HG02759 (cell line): ENCODE measurements around the gene ERC1.
"Not testable (repeated sequence)": the region's sequence is repeated elsewhere in the genome, so short reads cannot be mapped to it uniquely, and the experiment has no call there.

Experiments used
- ATAC-seq: cut with Tn5 transposase; IDR thresholded peaks from one replicate; pipeline ENCODE4 v1.9.1; 2021; ENCODE audit warnings: mild to moderate bottlenecking, moderate library complexity; ENCODE audit not compliant: unreplicated experiment

ERC1 gene

DNA sequence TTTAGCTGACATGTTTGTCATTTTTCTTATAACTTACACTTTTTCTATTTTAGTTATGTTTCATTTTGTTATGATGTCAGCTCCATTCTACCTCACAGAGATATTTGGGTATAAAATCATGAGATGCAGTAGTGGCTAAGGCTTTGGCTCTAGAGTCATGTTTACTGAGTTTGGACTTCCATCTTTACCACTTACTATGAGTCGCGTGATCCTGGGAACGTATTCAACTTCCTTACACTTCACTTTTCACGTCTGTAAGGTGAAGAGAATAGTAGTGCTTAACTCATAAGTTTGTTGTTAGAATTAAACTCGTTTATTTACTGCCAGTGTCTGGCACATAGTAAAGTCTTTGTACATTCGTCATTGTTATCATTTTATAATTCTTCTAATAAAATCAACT lies 126.3 kb downstream of the ERC1 start:
- ATAC-seq = no peak

DNA sequence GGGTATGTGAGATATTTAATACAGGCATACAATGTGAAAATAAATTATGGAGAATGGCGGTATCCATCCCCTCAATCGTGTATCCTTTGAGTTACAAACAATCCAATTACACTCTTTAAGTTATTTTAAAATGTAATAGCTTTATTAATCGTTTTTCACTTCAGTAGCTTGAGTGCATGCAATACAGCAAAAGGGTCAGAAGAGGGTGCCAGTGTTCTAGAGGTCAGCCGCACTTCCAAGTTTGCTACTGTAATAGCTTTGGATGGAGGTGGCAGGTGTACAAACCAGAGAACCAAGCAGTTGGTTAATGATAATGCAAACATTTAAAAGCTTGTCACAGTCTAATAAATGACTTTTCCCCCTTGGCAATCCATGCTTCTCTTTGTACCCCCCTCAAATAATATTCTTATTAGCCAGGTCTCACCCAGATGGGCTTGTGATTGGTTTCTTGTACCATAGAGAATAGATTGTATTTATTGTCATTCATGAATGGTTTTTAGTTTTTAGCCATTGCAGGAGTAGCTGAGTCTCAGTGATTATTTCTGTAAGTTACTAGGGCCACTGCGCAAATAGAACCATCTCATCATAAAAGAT lies 127.0 kb downstream of the ERC1 start:
- ATAC-seq = no peak

GRCh38 chr12:1122786-1123185 lies 131.8 kb downstream of the ERC1 start:
- no peak for ATAC-seq

DNA sequence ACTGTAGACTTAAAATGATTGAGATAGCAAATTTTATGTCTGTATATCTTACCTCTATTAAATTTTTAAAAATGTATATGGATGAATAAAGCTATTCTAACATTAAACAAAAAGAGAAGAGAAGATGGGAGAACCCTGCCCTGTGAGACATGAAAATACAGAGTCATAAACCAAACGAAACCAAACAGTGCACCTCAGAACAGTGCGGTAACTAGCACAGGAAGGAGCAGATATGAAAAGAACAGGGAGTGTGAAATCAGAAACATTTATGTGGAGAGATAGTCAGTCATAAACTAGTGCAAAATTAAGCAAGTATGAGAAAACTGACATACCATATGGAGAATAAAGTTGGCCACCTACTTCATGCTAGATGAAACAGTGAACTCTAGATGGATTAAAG lies 135.1 kb downstream of the ERC1 start:
- no peak for ATAC-seq

DNA sequence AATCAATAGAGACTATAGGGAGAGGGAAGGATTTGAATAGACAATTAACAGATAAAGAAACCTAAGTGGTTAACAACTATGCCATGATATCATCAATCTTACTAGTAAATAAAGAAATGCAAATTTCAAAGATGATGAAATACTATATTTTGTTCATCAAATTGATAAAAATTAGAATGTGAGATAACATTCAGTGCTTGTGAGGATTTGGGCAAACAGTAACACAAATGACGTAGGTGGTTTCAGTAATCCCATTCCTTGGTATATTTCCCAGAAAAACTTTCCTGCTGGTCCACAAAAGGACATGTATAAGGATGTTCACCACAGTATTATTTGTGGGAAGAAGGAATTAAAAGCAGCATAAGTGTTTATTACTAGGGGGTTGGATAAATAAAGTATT lies 136.0 kb downstream of the ERC1 start:
- ATAC-seq = no peak

- no peak for ATAC-seq
These were observed 139.1 kb downstream of the ERC1 start for GRCh38 chr12:1130164-1130563.

DNA sequence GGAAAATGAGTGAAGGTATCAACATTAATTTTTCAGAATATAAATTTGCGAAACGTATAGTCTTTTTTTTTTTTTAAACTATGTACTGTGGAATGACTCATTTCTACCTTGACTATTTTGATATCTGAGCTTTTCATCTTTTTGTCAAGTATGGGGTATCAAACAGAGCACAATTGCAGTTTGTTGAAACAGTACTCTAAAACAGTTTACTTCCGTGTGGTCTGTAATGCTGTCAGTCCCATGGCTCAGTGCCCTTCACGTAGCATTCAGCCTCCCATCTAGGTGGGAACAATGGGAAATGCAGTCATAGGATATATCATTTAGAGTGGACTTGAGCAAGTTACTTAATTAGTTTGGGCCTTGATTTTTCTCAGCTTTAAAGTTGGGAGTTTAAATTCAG lies 139.5 kb downstream of the ERC1 start:
- ATAC-seq = no peak

GRCh38 chr12:1131811-1132224 lies 140.8 kb downstream of the ERC1 start:
- no peak for ATAC-seq

GRCh38 chr12:1132311-1132710 lies 141.3 kb downstream of the ERC1 start:
- ATAC-seq = no peak

DNA sequence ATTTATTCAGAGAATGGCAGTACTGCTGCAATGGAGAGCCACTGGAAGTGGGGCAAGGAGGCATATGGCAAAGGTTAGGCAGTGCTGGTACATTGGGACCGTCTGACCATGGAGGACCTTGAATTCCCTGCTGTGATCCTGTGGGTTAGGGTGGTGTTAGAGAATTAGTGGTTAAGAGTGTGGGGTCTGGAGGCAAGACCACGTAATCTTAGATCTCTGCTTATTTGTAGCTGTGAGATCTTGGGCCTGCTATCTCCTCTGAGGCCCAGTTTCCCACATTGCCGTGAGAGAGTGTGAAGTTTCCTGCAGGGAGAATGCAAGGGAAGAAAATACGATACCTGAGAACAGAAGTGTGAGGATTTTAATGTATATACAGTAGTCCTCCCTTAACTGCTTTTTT lies 147.7 kb downstream of the ERC1 start:
- no peak for ATAC-seq

- not testable (repeated sequence) for ATAC-seq
These were observed 155.7 kb downstream of the ERC1 start for GRCh38 chr12:1146758-1147157.

- no peak for ATAC-seq
These were observed 156.8 kb downstream of the ERC1 start for GRCh38 chr12:1147821-1148220.

DNA sequence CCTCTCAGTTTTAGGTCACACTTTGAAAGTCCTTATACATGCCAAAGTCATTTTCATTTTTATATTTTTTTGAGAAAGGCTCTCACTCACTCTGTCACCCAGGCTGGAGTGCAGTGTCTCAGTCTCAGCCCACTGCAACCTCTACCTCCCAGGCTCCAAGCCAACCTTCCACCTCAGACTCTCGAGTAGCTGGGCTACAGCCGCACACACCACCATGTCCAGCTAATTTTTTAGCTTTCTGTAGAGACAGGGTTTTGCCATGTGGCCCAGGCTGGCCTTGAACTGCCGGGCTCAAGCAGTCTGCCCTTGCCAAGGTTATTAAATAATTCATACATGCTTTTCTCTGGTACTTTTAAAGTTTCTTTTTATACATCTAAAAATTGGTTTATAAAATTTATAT lies 166.0 kb downstream of the ERC1 start:
- no peak for ATAC-seq

GRCh38 chr12:1161197-1161596 lies 170.2 kb downstream of the ERC1 start:
- no peak for ATAC-seq

DNA sequence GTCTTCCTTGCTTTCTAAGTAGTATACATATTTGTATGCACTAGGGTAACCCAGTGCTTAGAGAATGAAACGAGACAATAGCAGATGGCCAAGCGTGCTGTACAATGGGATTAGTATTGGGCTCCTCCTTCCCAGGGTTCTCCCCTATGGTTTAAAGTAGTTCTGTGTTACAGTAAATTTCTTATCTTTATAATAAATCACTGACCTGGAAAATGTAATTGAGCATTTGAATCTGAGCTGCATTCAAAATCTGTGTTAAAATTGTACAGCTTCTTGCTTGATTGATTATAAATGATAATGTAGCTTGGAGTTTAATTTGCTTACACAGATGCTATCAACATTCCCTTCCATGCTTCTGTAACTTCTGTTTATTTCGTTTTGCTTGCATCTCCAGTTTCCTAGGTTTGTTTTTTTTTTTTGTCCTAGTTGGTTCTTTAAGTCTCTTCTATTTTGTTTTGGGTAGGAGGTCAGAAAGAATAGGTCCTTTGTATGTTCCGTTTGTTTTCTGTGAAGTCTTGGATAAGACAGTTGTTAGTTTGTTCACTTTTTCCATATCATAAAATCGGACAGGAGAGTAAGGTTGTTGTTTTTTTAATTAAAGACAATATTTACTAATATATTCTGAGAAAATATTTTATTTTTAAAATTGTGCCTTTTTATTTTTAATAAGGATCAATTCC lies 171.2 kb downstream of the ERC1 start:
- ATAC-seq = no peak

- no peak for ATAC-seq
These were observed 176.8 kb downstream of the ERC1 start for GRCh38 chr12:1167784-1168183.

DNA sequence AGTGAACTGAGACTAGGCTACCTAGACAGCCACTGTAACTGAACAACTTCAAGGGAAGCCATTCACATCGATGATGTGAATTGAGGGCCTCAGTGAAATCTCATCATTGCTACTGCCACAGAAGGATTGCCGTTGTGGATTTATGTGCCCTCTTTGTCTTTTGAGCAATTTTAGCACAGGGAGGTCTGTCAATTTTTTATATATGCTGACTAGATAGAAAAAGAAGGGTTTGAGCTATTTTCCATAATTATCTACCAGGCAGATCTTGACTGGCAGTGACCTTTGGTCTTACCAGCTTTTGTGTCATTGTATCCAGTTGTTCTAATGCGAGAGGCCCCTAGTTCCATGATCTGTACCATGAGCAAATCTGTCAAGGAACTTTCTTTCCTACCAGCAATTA lies 179.4 kb downstream of the ERC1 start:
- ATAC-seq = no peak

DNA sequence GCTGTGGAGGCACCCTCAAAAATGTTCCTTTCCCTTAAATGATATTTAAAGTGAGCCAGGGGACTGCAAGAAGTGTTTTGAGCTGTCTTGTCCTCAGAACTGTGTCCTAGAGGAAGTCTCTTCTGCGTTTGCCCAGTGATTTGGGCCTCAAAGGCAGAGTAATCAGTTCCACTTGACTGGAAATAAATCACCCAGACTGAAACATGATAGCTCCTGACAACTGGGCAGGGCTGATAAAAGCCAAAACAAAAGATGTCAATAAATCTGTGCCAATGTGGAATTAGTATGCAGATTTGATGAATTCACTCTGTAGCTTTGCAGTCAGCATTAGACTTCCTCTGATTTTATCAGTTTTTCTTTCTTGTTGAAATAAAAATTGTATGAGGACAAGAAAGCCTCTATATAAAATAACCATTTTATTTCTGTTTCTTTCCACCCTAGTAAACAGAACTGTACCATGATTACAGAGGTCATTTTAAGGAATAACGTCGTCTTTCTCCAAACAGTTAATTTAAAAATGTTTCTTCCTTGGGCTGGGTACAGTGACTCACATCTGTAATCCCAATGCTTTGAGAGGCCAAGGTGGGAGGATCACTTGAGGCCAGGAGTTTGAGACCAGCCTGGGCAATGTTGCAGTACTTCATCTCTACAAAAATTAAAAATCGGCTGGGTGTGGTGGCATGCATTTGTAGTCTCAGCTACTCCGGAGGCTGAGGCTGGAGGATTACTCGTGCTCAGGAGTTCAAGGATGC lies 180.8 kb downstream of the ERC1 start:
- no peak for ATAC-seq

DNA sequence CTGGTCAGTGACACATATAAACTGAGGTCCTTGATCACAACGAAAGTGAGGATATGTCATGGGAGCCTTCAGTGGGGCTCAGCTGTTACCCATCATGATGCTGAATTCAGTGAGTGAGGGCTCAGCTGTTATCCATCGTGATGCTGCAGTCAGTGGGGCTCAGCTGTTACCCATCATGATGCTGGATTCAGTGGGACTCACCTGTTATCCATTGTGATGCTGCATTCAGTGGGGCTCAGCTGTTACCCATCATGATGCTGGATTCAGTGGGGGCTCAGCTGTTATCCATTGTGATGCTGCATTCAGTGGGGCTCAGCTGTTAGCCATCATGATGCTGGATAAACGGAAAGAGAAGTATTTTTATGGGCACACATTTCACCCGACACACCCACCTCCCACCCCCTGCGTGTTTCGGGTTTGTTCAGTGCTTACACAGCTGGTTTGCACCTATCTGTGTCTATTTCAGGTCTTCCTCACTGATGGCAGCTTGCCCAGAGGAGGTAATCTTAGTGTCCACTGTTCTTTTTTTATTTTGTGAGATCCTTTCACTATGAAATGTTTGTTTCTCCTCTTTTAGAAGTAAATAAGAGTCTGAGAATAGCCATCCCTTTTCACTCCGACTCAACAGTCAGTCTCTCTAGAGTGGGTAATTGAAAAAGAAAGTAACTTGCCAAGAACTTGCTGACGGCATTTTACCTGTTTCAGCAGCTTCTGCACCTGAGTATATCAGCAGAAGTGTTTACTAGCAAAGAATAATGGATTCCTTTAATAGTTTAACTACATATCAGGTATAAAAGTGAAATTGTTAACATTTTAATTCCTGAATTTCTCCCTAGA lies 183.0 kb downstream of the ERC1 start:
- ATAC-seq = no peak

DNA sequence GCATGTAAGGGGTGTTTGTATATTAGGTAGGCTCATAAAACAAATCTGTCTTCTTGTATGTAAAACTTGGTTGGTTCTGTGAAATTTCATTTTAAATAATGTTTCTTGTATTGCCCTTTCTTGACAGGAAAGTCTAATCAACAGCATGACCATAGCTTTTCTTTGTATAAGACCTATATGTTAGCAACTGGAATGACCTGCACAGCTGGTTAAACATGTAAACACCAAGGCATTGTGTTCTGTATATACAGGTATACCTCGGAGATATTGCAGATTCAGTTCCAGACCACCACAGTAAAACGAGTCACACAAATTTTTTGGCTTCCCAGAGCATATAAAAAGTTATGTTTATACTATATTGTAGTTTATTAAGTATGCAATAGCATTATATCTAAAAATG lies 183.6 kb downstream of the ERC1 start:
- ATAC-seq = no peak

GRCh38 chr12:1176191-1176590 lies 185.2 kb downstream of the ERC1 start:
- ATAC-seq = no peak
